ENCODE measurements around the gene PCDH19. TPM values are rescaled to one million over a fixed set of nuclear protein-coding genes. Genes with fewer than 3 reads are reported as not detected.
"Not testable (repeated sequence)": the region's sequence is repeated elsewhere in the genome, so short reads cannot be mapped to it uniquely, and the experiment has no call there.

Gene PCDH19
- polyA plus RNA-seq (ENCODE audit: insufficient read length): 2.2 TPM
- long read RNA-seq, donor 1, full-length matches to known transcripts: 1 of 1 reads
- long read RNA-seq, donor 1, partial matches to known transcripts: 0 of 1 reads
- long read RNA-seq, donor 1, other reads (novel, unspliced or antisense): 0 of 1 reads
- long read RNA-seq, donor 2: 0 reads
- long read RNA-seq, donor 3: 0 reads
- long read RNA-seq, donor 4: 0 reads
- long read RNA-seq, donor 5: 0 reads
- long read RNA-seq, donor 6, full-length matches to known transcripts: 1 of 1 reads
- long read RNA-seq, donor 6, partial matches to known transcripts: 0 of 1 reads
- long read RNA-seq, donor 6, other reads (novel, unspliced or antisense): 0 of 1 reads
- long read RNA-seq, donor 7: 0 reads
- long read RNA-seq, donor 8: 0 reads

DNA sequence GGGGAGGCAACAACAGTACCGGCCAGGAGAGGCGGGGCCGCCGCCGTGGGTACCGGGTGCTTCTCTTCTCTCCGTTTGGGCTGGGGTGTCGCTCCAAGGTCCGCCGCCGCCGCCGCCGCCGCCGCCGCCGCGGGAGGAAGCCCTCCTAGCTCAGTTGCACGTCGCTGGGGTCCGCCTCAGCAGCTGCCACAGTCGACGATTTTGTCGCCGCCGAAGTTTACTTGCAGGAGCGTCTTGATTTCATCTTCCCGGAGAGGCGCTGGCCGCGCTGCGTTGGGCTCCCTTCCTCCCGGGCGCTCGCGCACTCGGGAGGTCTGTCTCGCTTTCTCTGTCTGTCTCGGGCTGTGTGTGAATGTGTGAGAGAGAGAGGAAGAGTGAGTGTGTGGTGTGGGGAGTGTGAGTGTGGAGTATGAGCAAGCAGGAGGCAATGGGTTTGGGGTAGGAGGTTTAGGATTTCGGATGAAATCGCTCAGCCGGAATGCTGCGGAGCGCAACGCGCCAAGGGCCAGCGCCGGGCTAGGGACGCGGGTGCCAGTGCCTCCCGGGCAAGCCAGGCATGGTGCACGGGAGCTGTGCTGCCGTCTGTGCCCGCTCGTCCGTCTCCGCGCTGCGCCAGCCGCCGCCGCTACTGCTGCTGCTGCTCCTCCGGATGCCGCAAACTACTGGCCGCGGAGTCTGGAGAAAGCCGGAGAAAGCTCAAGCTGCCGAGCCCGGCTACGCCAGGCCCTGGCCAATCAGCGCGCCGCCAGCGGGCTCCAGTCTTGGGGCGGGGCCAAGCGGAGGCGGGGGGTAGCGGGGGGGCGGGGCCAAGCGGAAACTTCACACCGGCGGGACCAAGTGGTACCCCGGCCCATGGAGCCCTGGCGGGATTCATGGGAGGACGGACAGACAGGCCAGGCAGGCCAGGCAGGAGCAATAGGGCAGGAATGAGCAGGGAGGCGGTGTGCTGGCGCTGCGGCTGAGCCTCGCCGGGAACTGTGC, at the start of gene PCDH19:
TSS of gene PCDH19 (minus strand) at position 664 of the 981 bp plus-strand sequence. CDS start 1,676 bp downstream, outside the sequence.
- DNase-seq: peak; percentile 64

DNA sequence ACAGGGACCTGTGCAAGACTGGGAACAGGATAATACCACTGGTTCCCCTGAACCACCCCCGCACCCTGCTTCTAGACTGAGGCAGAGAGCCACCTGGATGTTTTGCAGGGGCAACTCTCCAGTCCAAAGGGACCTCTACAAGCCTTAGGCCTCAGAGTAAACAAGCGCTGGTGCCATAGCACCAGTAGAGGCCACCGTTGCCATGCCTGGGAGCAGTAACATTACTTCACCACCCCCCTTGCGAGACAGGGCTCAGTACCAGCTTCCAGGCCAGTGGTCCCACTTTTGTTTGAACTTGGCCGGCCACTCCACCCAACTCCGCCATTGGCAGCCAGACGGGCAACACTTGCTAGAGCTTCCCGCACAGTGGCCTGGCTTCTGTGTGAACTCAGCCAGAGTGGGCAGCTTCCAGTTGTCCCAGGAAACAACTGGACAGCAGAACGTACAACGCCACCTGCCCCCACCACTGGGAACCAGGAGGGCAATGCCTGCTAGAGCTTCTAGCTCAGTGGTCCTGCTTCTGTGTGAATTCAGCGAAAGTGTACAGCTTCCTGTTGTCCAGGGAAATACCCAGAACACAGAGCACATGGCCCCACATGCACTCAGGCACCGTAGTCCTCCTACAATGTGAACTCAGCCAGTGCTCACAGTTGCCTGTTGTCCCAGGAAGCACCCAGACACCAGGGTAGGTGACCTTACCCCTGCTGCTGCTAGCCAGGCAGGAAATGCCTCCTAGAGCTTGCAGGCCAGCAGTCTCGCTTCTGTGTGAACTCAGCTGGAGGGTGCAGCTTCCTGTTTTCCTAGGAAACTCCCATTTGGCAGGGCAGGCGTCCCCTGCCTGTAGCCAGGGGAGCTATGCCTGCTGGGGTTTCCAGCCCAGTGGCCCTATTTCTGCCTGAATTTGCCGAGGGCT, 39.9 kb upstream of the PCDH19 start:
- no peak for DNase-seq

- DNase-seq: peak; percentile 39
Observed at GRCh38 chrX:100447655-100448397, 37.8 kb upstream of the PCDH19 start.

DNA sequence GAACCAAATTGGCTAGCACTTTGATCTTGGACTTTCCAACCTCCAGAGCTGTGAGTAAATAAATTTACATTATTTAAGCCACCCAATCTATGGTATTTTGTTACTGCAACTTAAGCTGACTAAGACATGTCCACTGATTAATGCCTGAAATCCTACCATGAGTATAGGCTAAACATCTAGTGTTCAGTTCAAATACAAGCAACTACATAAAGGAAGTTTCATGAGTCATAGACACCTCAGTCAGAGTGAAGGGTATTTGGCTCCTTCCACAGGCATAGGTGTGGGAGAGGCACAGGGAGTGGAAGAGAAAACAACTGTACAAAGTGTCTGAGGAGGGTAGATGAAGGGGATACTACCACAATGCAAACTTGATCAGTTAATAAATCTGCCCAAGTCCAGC, 35.5 kb upstream of the PCDH19 start:
- DNase-seq: no peak

- not testable (repeated sequence) for DNase-seq
Observed at GRCh38 chrX:100441321-100441720, 31.2 kb upstream of the PCDH19 start.

DNA sequence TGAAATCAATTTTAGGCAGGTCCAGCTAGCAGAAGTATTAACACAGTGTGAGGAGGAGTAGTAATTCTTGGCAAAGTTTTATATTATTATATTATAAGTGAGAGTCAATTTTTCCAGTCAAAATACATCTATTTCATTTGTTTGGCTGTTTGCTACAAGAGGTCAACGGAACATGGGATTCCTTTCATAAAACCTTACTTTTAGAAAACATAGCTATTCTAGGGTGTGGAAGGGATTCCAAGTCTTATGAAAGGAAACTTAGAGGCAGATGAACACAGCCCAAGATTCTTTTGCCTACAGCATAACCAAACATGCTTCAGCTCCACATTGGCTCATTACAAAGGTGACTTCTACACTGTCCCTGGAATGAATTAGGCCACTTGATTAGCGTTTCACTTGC, 29.9 kb upstream of the PCDH19 start:
- no peak for DNase-seq

DNA sequence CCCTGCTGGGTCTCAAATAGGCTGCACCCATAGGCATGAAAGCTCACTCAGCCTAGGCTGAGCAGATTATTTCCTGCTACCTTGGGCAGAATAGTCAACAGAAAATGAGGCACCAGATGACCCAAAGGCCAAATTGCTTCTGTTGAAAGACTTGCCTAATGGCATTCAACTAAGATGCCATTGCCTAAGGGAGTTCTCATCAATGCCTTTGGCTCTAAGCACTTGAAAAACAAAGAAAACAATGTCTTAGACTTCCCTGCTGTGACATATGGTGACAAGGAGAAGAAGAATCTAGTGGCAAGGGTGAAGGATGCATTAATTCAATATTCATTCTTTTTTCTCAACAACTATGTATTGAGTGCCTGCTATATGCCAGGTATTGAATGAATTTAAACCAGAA, 25.7 kb upstream of the PCDH19 start:
- DNase-seq: no peak

DNA sequence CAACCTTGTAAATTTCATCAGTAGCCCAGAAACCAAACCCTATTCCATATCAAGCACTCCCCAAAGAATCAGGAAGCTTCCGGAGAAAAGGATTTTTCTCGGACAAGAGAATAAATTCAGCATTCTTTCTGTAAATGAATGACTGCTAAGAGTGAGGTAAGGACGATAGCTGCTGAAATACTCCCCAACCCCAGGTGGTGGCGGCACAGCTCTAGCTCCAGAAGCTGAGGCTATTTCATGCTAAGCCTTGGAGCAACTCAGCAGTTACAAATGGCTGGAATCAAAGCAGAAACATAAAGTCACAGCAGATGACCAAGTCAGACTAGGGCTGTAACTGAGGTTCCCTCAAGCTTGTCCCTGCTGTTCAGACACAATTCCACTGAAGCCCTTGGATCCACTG, 13.9 kb upstream of the PCDH19 start:
- DNase-seq: no peak

GRCh38 chrX:100418556-100418955, 8.5 kb upstream of the PCDH19 start:
- no peak for DNase-seq

GRCh38 chrX:100417681-100418080, 7.6 kb upstream of the PCDH19 start:
- DNase-seq: no peak

DNA sequence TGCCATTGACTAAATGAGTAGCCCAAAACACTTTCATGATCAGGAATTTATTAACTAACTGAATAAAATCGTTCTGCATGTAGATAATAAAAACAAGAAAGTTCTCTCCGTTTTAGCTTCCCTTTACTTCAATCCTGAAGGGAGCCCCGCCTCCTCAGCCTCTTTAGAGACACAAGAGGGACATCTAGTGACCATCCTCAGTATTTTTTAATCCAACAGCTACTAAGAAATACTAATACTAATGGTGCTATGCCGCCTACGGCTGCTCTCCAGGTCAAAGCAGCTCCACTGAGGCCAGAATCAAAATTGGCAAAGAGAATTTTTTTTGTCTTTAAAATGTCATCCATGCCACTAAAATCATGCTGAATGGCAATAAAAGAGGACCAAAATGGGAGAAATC, 3.2 kb upstream of the PCDH19 start:
- DNase-seq: peak; percentile 68

GRCh38 chrX:100411802-100412715, 2.0 kb upstream of the PCDH19 start:
- DNase-seq: no peak

DNA sequence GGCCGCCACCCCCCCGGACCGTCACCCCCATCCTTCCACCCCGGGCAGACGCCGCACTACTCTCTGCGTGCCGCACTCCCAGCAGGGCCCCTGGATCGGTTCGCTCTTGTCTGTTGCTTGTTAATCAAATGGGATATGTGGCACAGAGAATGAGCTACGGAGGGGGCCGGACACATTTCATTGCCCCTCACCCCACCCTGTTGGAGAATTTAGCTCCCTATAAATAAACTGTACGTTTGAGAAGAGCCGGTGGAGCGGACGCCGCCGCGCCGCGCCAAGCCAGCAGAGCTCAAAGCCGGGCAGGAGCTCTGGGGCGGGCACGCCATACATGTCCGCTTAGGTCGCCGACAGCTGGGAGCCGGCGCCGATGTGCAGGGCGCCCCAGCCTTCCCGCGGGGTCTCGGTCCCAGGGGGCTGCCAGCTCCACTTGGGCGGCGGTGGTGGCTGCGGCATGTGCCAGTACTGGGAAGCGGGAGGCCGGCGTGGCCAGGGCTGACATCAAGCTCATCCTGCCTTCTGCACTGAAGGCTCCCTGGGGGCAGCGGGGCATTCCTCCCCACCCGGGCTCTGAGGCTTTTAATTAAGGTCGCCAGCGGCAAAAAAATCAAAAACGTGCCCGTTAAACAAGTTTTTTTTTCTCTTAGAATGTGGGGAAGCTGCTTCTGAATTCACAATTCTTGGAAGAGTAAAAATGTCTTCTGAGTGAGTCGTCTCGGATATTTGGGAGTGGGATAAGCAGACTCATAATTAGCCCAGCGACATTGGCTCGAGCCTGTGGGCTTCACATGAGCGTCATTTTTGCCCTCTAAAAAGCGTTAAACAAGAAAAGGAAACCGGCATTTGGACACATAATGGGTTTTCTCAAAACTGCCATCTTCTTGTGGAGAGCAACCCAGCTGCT, 1.1 kb upstream of the PCDH19 start:
- DNase-seq: no peak

DNA sequence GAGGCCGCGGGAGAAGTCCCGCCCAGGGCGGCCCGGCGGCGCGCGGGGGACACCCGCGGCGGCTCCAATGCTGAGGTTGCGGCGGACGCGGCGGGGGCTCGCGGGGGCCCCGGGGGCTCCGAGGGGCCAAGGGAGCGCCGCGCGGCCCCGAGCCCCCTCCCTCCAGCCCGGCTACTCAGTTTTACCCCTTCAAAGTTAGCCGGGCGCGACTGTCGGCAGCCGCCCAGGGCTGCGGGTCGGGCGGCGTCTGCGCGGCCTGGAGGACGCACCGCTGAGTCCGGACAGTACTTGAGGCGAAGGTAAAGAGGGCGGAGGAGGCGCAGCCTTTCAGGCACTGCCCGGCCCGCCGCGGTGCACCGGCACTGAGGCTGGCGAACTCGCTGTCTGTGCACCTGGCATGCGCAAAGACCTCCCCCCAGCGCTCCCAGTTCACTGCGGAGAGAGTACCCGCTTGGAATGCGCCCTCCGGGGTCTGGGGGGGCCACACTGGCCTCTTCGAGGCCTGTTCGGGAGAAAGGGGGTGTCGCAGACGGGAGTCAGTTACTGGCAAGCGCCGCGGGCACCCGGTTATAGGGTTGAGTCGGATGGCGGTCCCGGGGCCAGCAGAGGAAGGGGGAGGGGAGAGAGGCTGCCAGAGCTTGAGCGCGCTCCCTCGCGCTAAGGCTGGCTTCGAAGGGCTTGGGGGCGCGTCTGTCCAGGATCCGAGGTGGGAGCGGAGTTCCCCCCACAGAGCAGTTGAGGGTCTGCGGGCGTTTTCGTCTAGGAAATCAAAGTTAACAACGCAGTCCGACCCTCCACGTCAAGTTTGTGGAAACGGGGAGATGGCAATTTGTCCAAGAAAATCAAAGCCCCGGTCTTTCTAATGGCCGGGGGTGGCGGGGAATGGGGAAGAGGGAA, 1.1 kb downstream of the PCDH19 start:
- no peak for DNase-seq

GRCh38 chrX:100407784-100408712, 2.0 kb downstream of the PCDH19 start:
- DNase-seq: no peak

DNA sequence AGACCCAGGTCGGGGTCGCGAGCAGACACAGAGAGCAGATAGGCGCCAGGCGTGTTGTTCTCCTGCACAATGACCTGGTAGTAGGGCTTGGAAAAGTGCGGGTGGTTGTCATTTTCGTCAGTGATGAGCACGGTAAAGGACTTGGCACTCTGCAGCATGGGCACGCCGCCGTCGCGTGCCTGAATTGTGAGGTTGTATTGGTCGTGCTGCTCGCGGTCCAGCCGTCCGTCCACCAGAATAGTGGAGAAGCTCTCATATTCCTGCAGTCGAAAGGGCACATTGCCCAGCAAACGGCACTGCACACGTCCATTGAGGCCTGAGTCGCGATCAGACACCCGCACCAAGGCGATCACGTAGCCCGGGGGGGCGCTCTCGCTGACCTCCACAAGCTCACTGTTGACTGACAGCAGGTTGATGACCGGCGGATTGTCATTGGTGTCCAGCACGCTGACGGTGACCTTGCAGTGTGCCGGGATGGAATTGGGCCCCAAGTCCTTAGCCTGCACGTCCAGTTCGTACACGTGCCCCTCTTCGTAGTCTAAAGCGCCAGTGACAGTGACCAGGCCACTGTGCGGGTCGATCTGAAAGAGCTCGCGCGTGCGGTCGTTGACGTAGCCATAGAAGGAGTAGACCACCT, 2.8 kb downstream of the PCDH19 start:
- DNase-seq: no peak
